Limb (tissue), 2 donors: ENCODE data around the gene UBR7.

Experiments
- DNase-seq, 2 donors: peaks; one replicate each; pipeline ENCODE4 v3.0.0-alpha.2; 2016; ENCODE audit errors: extremely low spot score in 2 of 2

Gene UBR7

DNA sequence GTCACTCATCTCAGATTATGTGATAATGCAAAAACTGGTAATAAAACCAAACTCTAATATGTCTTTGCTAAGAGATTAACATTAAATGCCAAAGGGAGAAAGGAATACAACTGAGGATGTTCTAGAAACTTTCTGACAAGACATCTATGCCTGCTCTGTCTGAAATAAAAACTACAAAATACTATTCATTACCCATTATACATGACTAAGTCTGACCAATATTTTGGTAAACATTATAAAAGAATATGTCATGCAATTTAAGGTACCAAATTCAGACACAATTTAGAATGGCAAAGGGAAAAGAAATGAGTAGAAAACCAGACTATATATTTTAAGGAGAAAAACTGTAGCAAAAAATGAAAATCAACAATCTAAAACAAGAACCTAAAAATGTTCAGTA is 39.5 kb downstream of the UBR7 start:
- DNase-seq: no peak

DNA sequence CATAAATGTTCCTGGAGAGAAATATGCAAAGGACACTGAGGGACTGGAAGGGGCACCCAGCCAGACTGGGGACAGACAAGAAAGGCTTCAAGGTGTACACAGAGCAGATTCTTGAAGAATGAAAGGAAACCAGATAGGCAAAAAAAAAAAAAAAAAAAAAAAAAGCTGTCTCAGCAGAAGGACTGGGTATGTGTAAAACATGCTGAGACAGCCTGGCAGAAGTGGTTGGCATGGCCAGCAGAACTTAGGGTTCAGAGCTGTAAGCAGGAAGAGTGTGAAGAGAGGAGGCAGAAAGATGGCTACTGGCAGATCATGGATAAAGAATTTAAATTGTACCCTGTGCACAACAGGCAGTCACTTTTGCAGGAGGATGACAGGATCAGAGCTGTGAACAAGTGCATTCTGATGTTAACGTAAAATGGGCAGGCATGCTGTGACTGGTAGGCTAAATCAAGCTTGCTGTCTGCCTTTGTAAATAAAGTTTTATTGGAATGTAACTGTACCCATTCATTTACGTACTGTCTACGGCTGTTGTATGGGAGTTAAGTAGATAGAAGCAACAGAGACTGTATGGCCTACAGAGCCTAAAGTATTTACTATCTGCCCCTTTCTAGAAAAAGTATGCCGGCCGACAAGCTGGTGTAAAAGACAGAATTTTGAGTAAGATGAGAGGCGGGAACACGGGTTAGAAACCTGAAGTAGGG is 42.2 kb downstream of the UBR7 start:
- DNase-seq: no peak

- no peak for DNase-seq
These were observed 55.4 kb downstream of the UBR7 start for GRCh38 chr14:93262446-93262845.

- no peak for DNase-seq
These were observed 56.4 kb downstream of the UBR7 start for GRCh38 chr14:93263416-93263815.

DNA sequence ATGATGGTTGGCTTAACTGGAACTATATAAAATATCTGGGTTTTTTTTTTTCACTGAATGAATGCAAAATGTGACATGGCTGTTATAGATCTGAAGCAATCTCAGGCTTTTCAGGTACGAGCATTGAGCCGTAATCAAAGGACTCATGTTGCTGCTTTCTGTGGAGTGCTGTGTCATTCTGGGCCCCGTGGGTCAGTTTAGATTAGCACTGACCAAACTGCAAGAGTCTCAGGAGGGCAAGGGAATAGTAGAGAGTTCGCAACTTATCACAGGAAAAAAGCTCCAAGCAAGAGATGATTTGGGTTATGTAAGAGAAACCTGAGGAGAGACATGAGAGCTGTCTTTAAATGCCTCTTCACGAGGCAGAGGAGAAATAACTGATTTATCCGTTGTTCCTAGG is 59.1 kb downstream of the UBR7 start:
- no peak for DNase-seq

DNA sequence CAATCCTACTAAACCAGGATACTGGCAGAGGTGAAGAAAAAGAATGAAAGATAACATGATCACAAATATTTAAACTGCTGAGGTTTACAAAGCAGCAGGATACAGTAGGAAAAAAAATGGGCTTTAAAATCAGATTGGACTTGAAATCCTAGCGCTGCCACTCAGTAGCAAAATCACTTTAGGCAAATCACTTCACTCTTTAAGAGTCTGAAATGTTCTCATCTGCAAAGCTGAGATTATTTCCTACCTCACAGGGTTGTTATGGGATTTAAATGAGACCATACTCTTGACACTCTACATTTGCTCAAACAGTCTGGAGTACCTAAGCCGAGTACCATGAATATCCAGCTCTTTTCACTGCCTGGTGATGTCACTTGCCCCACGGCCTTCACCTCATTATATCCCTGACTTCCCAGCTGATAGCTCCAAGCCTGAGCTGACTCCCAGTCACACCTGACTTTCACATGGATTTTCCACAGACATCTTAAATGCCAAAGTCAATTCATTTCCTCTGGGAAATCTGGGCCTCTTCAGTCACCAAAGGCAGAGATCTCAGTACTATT is 60.2 kb downstream of the UBR7 start:
- DNase-seq: no peak

GRCh38 chr14:93268406-93268805 is 61.4 kb downstream of the UBR7 start:
- no peak for DNase-seq

- no peak for DNase-seq
These were observed 62.4 kb downstream of the UBR7 start for GRCh38 chr14:93269341-93270068.

- no peak for DNase-seq
These were observed 64.1 kb downstream of the UBR7 start for GRCh38 chr14:93271111-93271510.

GRCh38 chr14:93274055-93274806 is 67.2 kb downstream of the UBR7 start:
- no peak for DNase-seq

DNA sequence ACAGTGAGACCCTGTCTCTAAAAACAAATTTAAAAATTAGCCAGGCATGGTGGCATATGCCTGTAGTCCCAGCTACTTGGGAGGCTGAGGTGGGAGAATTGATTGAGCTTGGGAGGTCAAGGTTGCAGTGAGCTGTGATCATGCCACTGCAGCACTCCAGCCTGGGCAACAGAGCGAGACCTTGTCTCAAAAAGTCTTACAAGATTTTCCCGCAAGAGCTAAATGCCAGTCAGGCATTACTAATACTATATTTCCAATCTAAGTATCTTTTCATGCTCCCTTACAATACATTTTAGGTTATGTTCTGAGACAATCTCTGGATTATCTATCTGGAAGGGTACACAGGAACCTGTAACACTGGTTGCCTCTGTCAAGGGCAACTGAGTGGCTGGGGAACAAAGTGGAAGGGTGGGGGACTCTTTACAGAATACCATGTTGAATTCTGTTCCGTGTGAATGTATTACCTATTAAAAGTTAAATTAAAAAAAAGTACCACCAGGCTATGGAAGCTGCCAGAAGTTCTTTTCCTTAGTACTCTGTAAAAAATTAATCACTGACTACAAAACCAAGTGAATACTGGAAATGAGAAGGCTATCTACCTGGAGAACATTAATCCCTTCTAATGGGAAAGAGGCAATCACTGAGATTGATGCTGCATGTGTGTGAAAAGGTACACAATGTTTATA is 69.1 kb downstream of the UBR7 start:
- DNase-seq: no peak
